Measurements from ENCODE around the gene P2RX2. TPM values are rescaled to one million over a fixed set of nuclear protein-coding genes. Genes with fewer than 3 reads are reported as not detected.

P2RX2 gene
- total RNA-seq, 1 donor from 2014 or later: not detected

DNA sequence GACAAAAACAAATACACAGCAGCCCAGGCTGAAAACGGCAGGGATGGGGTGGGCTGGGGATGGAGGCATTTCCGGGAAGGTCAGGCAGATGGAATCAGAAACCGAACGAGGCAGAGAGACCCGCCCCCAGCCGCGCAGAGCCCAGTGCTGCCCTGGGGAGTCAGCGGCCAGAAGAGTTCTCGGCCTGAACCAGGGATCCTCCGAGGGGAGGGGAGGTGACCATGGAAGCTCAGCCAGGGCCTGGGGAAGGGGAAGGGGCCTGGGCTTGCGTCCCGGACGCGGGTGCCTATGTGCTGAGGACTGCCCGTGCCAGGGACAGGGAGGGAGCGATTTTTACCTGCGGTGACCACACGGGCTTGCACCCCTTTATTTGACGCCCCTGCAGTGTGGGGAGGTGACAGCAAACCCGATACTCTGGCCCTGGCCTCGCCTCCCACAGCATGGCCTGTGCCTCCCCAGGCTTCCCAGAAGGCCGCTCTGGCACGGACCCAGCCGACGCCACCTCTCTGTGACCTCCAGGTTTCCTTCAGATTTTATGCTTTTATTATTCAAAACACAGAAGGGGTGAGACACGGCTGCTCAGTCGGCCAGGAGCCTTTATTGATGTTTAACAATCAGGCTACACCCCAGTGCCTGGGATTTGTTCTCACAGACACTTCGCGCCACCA is 15.9 kb upstream of the P2RX2 start:
- intact Hi-C loops (cut with micrococcal nuclease): no loop called here

DNA sequence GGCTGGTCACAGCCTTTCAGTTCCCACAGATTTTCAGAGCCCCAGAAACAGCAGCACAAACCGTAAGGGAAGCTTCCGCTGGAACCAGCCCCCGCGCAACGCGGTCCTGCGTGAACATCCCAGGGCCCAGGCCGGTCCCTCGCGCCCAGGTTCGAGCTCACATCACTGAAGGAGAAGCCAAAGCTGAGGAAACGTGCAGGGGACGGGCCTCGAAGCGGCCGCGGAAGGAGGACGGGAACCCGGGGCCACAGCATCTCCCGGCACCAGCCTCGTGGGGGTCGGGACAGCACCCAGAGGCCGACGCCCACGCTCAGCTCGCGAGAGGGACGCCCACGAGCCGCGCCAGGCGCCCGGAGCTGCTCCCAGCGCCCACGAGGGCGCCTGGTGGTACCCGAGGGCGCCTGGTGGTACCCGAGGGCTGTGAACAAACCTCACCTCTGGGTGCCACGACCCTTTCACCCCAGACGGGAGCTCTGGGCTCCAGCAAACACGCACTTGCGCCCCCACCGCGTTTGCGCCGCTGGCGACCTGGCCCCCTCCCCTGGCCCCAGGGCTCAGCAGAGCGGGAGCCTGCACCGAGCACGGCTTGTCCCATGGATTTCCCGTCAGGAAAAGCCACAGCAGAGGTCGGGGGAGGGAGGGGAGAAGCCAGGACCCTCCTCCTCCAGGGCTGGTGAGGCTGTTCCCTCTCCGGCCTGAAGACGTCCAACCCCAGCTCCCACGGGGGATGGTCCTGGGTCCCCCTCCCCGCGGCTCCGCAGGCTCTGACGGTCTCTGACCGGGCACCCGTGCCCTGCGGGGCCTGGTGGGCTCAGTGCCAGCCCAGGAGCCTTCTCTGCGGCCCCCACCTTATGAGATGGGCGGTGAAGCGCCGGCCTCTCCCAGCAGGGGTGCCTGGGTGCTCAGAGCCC is 15.1 kb upstream of the P2RX2 start:
- intact Hi-C loops (cut with micrococcal nuclease): no loop called here

DNA sequence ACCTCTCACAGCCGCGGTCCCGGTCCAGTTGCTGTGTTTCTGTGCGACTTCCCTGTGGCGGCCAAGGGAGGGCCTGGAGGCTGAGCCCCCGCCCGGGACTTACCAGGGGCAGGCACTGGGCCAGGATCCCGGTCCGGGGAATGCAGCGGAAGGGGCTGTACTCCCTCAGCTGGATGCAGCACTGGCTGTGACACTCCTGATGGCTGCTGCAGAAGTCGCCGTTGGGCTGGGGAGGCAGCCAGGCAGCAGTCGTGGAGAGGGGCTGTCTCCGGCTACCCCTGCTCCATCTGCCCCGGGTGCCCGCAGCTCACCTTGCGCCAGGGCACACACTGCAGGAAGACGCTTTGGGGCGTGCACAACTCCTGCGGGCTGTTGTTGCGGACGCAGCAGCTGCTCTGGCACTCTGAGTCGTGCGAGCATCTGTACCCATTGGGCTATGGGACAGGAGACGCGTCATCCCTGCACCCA is 14.4 kb upstream of the P2RX2 start:
- intact Hi-C loops (cut with micrococcal nuclease): no loop called here

DNA sequence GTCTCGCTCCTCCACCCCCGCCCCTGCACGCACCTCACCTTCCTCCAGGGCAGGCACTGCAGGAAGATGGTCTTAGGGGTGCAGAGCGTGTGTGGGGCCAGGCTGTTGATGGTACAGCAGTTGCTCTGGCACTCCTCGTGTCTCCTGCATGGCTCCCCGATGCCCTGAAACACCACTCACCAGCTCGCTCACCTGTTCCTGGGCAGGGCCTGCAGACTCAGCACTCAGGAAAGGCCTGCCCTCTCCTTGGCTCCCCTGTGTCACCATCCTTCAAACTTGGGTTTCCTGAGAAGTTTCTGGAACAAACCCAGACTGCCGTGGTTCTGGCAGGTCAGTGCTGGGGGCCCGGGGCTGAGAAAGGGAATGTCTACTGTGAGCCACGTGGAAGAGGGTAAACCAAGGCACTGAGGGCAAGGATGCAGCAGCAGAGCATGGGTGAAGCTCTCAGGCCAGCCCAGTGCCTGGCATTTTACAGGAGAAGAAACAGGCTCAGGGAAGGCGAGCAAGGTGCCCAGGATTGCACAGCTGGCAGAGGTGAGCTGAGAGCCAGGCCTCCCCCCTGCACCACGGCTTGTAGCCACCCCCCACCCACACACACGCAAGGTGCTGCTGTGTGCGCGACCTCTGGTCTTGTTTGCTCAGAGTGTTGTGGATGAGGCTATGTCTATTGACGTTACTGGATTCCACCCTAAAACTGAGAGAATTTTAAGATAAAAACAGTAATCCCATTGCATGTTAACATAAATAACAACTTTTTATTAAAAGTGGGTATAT is 13.7 kb upstream of the P2RX2 start:
- intact Hi-C loops (cut with micrococcal nuclease): no loop called here

DNA sequence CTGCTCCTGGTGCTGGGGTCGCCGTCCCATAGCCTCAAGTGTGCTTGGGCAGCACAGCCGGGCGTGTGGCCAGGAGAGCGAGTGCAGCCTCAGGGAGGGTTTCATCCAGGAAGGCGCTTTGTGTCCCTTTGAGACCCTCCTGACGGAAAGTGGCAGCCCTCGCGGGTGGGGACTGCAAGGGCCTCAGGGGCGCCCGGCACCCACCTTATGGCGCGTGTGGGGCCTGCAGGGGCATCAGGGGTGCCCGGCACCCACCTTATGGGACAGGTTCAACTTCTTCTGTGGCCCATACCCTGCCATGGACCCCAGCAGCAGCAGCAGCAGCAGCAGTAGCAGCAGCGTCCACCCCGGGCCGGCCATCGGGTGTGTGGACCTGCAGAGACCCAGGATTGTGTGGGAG is 12.7 kb upstream of the P2RX2 start:
- intact Hi-C loops (cut with micrococcal nuclease): no loop called here

DNA sequence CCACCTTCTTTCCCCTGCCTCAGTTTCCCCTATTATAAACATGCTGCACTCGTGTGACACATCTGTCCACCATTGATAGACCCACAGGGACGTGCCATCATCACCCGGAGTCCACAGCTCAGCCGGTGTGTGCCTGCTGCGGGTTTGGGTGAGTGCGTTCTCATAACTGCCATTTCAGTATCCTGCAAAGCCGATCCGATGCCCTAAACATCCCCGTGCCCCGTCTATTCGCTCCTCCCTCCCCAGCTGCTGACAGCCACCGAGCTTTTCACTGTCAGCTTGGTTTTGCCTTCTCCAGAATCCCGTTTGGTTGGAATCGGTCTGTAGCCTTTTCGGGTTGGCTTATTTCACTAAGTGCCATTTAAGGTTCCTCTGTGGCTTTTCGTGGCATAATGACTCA is 12.1 kb upstream of the P2RX2 start:
- intact Hi-C loops (cut with micrococcal nuclease): no loop called here

DNA sequence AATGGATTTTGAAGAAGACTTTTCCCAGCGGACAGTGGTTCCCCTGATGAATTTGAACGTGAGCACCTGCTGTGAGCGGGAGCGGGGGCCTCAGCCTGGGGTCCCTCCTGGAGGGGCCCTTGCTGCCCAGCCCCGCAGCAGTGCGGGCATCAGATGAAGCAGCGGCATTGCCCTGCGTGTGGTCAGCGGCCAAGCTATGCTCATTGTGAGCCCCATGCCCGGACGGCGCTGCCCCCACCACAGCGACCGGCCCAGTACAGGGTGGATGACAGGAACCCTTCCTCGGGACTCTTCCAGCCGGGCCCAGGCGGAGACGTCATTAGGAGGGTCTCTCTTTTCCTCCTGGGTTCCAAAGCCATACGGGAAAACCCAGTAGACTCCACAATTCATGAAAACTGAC is 11.6 kb upstream of the P2RX2 start:
- intact Hi-C loops (cut with micrococcal nuclease): no loop called here

DNA sequence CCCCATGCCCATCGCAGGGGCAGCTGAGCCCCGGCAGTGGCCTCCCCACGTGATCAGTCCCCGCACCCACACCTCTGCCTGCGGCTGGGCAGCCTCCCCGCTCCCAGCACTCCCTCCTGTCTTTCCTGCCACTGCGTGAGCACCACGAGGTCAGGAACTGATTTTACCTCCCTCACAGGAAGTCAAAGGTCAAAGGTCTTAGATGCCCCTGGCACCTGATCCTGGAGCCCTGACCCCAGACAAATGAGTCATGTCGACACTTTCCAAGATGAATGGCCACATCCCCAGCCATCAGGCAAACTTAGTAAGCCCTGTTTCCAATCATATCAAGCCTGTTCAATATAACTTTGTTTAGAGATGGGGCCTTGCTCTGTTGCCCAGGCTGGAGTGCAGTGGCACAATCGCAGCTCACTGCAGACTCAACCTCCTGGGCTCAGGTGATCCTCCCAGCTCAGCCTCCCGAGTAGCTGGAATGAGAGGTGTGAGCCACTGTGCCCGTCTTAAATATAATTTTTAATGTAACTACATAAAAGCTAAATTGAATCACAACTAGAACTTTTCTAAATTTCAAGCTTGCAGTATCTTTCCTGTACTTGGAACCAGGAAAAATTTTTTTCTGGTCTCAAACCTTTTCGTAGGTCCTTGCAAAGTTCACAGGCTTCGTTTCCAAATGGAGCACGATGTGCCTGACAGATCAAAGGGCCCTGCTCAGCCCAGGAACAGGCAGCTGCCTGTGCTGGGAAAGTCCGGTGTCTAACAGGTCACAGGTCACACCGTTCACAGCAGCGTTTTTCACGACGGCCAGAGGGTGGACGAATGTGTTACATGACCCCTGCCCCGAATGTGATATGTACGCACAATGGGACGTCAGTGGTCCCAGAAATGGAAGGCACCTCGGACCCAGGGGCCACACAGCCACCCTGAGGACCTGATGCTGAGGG is 10.1 kb upstream of the P2RX2 start:
- intact Hi-C loops (cut with micrococcal nuclease): no loop called here

DNA sequence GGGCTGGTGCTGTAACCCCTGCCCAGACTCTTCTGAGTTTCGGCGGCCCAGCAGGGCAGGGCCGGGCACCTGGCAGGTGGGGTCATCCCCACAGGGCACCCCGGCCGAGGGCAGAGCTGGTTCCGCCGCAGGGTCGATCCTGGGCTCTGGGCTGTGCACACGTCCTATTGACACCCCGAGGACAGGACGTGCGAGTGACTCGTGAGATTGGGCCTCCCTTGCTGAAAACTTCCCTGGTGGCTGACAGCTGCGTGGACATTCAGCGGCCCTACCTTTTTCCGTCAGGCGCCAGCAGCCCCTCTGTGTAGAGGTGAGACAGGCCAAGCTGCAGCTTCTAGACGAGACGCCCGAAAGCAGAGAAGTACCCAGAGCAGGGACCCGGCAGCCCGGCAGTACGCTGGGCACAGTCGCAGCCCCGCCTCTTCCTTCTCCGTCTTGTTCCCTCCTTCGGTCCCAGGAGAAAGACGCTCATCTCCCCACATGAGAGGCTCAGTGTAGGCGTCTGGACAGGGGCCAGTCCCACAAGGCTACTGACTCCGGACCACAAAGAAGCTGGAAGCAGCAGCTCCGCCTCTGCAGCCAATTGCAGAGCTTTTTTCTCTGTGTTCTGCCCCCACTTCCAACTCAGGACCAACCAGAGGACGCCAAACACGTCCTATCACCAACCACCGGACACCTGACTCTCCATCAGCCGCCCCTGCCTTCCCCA is 8.4 kb upstream of the P2RX2 start, which contains the start of gene LRCOL1:
LRCOL1 (minus strand) TSS at position 532 of the 709 bp plus-strand sequence. CDS start 4,331 bp downstream, outside the sequence.
- intact Hi-C loops (cut with micrococcal nuclease): no loop called here

DNA sequence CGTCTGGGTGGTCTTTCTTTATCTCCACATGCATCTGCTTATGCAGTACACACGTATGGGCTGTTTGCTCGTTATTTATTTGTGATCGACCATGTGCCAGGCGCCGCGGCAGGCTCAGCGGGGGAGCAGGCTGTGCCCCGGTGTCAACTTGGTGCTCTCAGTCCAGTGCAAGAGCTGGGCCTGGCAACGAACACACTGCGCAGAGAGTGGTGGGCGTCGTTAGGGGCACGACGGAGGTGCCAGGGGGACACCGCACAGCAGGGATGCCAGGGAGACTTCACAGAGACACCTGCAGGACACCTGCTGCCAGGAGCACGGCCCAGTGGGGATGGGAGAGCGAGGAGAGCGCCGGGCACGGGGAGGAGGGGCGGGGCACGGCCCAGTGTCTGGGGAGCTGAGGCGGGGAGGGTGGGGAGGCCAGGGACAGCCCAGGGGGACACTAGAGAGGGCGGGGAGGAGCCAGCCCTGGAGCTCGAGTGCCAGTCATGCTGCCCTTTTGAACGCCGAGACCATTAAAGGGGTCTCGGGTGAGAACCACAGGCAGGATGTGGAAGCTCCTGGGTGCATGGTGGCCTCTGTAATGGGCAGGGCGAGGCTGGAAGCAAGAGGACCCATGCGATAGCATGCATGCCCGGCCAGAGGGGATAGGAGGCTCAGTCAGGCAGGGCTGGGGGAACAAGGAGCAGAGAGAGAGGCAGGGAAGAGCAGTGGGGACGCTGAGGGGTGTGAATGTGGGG is 7.5 kb upstream of the P2RX2 start:
- intact Hi-C loops (cut with micrococcal nuclease): no loop called here

DNA sequence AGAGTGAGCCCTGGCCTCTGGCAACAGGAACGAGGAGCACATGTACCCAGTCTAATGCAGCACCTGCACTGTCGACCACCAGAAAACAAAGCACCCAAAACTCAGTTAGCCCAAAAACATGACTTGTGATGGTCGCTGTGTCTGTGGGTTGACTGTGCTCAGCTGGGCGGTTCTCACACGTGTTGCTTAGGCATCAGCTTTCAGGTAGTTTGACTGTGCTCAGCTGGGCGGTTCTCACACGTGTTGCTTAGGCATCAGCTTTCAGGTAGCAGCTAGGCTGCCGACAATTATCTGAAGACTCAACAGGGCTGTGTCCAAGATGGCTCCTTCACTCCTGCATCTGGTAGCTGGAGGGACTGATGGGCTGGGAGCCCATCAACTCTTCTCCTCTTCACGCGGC is 7.0 kb upstream of the P2RX2 start:
- intact Hi-C loops (cut with micrococcal nuclease): no loop called here

DNA sequence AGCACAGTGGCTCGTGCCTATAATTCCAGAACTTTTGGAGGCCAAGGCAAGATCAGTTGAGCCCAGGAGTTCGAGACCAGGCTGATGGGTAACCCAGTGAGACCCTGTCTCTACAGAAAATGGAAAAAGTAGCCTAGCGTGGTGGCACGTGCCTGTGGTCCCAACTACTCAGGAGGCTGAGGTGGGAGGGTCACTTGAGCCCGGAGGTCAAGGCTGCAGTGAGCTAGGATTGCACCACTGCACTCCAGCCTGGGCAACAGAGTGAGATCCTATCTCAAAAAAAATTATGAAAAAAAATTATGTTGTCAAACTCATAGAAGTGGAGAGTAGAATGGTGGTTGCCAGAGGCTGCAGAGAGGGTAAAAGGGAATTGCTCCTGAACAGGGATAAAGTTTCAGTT is 4.5 kb upstream of the P2RX2 start:
- intact Hi-C loops (cut with micrococcal nuclease): loop anchor here (2.0 kb wide), 1 partner anchor 459 kb away; no protein-coding TSS in a partner anchor

DNA sequence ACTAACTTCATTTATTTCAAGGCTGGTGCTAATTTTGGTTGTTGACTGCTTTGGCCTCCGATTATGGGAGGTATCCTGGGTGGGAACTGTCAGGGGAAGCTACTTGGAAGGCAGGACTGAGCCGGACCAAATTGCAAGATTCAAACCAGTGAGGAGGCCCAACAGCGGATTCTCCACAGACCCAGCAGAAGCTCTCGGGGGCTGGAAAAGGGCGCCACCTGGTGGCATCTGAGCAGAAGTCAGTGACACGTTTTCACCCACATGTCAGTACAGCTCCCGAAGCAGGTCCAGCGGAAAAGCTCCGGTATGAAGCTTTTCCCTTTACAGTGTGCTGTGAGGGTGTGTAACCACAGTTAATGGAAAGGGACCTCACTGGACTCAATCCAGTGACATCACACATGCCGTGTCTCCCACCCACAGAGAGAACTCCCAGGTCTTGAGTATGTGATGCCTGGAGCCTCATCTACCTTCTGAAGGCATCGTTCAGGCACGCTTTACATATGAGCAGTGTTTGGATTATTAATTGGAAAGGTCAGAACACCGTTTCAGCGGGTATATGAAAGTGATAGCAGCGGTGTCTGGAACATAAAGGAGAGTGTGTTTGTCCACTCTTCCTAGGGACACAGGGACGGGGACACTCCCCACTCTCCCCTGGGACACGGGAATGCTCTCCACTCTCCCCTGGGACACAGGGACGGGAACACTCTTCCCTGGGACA is 3.6 kb upstream of the P2RX2 start:
- intact Hi-C loops (cut with micrococcal nuclease): loop anchor here (1.0 to 2.0 kb wide), 2 partner anchors 200 to 460 kb away; no protein-coding TSS in a partner anchor

DNA sequence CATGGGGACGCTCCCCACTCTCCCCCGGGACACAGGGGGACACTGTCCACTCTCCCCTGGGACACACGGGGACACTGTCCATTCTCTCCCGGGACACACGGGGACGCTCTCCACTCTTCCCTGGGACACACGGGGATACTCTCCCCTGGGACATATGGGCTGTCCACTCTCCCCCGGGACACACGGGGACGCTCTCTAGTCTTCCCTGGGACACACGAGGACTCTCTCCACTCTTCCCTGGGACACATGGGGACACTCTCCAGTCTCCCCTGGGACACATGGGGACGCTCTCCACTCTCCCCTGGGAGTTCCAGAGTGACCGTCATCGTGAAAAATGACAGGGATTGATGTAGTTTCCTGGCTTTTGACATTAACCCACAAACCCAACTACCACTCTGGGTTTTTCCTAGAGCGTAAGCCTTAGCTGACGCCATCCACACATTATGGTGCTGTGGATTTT is 3.0 kb upstream of the P2RX2 start:
- intact Hi-C loops (cut with micrococcal nuclease): loop anchor here (1.0 to 2.0 kb wide), 2 partner anchors 200 to 461 kb away; no protein-coding TSS in a partner anchor

DNA sequence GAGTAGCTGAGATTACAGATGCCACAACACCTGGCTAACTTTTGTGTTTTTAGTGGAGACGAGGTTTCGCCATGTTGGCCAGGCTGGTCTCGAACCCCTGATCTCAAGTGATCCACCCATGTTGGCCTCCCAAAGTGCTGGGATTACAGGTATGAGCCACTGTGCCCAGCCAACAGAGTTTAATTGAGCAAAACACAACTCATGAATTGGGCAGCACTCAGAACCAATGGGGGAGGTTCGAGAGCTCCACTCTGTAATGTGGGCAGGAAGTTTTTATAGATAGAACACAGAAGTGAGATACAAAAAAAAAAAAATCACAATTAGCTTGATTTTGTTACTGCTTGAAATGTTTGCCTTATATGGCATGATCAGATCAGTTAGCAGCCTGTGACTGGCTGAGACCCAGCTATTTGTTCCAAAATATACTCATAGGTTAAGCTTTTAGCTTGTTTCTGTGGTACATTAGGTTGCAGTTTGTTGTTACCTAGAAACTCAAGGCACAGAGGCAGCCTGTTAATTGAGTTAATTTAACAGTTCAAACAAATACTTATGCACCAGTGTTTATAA is 1.4 kb upstream of the P2RX2 start:
- intact Hi-C loops (cut with micrococcal nuclease): no loop called here

DNA sequence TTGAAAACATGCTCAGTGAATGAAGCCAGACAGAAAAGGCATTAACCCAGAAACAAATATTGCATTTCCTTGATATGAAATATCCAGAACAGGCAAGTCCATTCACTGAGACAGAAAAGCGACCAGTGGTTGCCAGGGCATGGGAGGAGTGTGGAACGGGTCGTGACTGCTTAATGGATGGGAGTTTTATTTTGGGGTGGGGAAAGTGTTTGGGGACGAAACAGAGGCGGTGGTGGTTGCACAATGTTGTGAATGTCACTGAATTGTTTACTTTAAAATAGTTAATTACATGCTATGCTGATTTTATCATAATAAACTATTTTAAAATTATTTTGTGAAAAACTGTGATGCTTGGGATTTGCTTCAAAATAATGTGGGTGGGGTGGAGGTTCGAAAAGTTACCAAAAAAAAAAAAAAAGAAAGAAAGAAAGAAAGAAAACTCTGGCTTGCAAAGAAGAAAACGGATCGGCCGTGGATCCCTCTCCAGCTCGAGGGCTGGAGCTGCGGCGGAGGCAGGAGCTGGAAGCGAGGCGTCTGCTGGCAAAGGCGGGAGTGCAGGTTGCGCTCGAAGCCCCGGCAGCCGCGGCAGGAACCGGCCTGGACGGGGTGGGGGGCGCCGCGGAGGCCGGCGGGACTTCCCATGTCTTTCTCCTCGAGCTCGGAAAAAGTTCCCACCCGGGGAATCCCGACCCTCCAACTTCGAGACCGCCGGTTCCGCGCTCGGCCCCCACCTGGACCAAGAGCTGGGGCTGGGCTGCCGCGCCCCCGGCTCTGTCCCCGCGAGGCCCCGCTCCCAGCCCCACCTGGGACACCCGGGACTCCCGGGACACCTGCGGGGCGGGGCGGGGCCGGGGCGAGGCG is 524 bp upstream of the P2RX2 start:
- intact Hi-C loops (cut with micrococcal nuclease): no loop called here

DNA sequence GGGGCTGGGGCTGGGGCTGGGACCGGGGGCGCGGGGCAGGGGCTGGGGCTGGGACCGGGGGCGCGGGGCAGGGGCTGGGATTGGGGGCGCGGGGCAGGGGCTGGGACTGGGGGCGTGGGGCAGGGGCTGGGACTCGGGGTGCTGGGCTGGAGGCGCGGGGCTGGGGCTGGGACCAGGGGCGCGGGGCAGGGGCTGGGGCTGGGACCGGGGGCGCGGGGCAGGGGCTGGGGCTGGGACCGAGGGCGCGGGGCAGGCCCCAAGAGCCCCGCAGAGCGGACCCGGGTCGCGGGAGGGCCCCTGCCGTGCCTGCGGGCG is 452 bp downstream of the P2RX2 start:
- intact Hi-C loops (cut with micrococcal nuclease): no loop called here
